Jurkat, Clone E6-1 (cell line): ENCODE results near the gene FAM47B. TPM values are rescaled to one million over a fixed set of nuclear protein-coding genes. Genes with fewer than 3 reads are reported as not detected.

Experiments used
- DNase-seq: peaks from one replicate; pipeline ENCODE4 v3.0.0-alpha.2; 2011; ENCODE audit warnings: low read depth, low spot score
- H3K4me3 ChIP-seq: 2 replicates; pipeline ENCODE4 v1.5.1; 2011; ENCODE audit warnings: mild to moderate bottlenecking, low read length, control low read depth, moderate library complexity
- polyA plus RNA-seq: library from polyadenylated mRNA; unstranded; fragments of >200 nt; gene quantifications from one replicate; pipeline ENCODE4 v1.2.1, GENCODE V29; 2012; ENCODE audit warnings: missing spikeins; ENCODE audit not compliant: insufficient read length, insufficient read depth

Gene FAM47B
- polyA plus RNA-seq = not detected

GRCh38 chrX:34942496-34942895 is at the start of gene FAM47B:
Gene FAM47B, plus strand, starts transcription at chrX:34942796. Its CDS starts 36 bp downstream, at chrX:34942832.
- no peak within 1 kb of the TSS for H3K4me3 ChIP-seq
- DNase-seq = no peak

GRCh38 chrX:34893741-34894140 is 48.9 kb upstream of the FAM47B start:
- H3K4me3 ChIP-seq = no peak overlapping the region
- no peak for DNase-seq

- no peak for DNase-seq
- no peak overlapping the region for H3K4me3 ChIP-seq
Measured at GRCh38 chrX:34900691-34901090, 41.9 kb upstream of the FAM47B start.

DNA sequence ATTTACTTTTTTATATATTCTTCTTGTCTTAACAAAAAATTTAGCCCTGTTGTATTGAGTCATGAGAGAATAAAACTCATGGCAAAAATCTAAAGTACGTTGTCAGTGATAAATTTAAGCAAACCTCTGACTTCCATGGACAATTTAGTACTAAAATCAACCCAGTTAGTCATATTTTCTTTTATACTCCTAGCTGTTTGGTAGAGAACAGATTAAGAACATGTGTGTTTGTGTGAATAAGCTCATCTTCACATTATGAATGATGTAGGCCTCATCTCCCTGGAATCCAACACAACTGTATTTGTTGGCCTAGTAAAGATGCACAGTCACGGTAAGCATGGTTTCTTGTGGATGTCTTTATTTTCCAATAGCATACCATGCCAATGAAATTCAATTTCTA is 40.8 kb upstream of the FAM47B start:
- DNase-seq = no peak
- H3K4me3 ChIP-seq = no peak overlapping the region

DNA sequence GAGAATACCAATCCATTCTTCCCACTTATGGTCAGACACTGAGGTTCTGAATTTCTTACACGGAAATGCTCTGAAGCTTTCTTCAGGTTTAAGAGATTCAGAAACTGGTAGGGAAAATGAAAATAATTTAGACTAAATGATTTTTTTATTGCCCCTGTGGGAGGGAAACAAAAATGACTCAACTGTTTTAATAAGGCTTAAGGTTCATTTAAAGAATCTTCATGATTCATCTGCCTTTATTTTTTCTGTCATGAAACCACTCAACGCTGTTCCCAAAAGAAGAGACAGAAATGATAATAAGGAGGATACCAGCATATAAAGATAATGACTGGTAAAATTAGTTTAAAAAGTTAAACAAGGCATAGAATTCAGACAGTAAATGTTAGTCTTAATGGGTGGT is 39.3 kb upstream of the FAM47B start:
- no peak for DNase-seq
- H3K4me3 ChIP-seq = no peak overlapping the region

GRCh38 chrX:34909151-34909550 is 33.4 kb upstream of the FAM47B start:
- H3K4me3 ChIP-seq = no peak overlapping the region
- DNase-seq = no peak

DNA sequence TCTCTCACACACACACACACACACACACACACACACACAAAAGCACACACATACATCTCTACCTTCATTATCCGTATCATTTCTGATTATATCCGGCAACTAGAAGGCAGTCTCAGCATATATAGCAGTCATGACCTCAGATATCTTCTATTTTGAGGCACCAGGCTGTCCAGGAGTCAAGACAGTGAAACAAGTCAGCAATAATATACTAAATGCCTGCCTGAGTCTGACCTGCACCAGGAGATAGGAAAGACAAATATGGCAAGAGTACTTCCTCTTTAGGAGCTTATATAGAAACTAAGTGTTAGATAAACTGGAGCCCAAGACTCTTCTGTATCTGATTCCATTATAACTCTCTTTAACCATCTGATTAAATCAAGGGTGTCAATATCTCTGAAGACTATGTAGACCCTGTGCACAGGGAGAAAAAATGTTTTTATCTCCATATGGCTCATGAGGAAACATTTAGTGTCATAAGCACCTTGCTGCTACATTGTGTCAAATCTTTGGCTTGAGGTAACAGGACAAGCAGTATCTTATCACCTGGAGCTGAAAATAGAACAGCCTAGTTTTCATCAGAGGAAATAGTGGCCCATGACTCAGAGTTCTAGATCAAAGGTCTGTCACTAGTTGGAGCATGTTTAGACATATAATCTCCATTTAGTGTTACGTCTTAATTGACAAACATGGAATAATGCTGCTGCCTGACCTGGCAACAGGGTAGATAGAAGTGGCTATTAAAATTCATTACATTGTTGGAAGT is 27.0 kb upstream of the FAM47B start:
- H3K4me3 ChIP-seq = no peak overlapping the region
- DNase-seq = no peak

GRCh38 chrX:34917146-34917545 is 25.4 kb upstream of the FAM47B start:
- DNase-seq = no peak
- no peak overlapping the region for H3K4me3 ChIP-seq

DNA sequence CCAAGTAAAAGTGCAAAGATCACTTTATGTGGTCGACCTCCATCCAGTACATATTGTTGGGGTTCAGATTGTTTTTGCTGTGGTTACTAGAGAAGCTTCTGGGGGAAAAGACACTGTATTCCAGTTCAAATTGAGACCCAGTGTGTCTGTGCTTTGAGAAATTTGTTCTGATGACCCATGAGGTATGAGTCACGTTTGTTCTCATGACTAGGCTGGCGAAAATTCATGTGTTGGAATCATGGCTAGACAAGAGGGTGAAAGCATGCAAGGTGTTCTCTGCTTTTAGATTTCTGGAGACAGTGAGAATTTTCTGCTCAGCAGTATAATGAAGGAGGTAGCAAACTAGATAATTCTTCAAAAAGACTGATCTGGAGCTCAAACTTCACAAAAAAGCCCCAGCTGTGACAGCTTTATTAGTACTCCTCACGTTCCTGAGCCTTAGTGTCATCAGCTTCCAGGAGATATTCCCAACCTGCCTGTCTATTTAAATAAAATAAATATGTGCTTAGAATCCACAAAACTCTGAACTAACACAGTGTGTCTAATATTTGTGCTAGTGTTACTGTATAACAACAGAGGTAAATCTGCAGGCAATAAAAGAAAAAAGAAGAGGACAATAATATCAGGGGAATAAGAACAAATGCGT is 24.4 kb upstream of the FAM47B start:
- DNase-seq = no peak
- no peak overlapping the region for H3K4me3 ChIP-seq

- peak; percentile 1 for DNase-seq
- H3K4me3 ChIP-seq = no peak overlapping the region
Measured at GRCh38 chrX:34918856-34919255, 23.7 kb upstream of the FAM47B start.

DNA sequence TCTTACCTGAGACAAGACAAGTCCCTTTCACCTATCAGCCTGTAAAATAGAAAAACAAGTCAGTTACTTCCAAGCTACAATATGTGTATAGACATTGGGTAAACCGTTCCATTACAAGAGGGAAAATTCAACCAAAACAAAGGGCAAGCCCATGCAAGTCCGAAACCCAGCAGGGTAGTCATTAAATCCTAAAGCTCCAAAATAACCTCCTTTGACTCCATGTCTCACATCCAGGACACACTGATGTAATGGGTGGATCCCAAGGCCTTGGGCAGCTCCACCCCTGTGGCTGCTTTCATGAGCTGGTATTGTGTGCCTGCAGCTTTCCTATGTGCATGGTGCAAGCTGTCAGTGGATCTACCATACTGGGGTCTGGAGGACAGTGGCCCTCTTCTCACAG is 14.7 kb upstream of the FAM47B start:
- DNase-seq = no peak
- H3K4me3 ChIP-seq = no peak overlapping the region

- DNase-seq = no peak
- no peak overlapping the region for H3K4me3 ChIP-seq
Measured at GRCh38 chrX:34943235-34943634, 639 bp downstream of the FAM47B start.

DNA sequence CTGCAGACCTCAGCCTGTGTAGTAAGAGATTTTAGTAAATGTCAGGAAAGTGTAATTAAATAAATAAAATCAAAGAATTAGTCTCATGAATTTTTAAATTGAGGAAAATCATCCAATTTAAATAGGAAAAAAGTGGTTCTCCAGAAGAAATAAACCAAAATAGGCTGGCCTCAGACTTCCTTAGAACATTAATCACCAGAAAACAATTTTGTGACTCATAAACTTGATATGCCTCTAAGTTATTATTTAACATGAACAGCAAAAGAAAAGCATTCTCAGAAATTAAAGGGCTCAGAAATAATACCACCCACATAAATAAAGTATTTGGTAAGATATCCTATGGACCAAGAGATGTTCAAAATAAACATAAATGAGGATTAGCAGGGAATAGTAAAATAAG is 14.3 kb downstream of the FAM47B start:
- DNase-seq = no peak
- no peak overlapping the region for H3K4me3 ChIP-seq

DNA sequence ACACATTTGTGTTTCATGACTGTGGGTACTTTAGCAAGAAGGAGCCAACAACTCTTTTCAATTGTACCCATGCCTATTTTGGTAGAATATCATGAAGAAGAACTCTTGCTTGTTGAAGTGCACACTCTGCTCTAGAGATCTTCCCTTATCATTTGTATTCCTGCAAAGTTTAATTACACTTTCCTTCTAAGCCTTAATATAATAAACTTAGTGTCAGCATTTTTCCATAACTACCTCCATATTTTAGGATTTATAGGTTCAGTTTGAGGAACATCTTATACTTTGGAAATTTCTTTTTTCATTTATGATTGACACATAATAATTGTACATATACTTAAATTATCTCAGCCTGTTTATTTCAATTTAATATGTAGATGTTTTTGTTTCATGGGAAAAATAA is 19.1 kb downstream of the FAM47B start:
- no peak for DNase-seq
- no peak overlapping the region for H3K4me3 ChIP-seq

DNA sequence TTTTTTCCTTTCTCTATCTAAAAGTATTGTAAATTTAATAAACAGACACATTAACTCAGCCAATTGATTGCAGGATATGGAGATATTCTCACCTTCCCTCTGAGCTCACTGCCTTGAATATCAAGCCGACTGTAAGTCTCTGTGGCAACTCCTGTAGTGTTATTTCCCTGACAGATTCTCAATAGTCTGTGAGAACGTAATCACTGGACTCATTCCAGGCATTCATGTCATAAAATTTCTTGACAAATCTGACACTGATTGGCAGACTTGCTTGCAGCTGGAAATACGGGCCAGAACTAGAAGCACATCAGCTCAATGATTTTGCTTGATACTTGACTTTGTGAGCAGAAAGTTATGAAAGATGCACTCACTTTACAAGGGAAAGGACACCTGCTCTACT is 29.6 kb downstream of the FAM47B start:
- no peak overlapping the region for H3K4me3 ChIP-seq
- no peak for DNase-seq

- H3K4me3 ChIP-seq = no peak overlapping the region
- DNase-seq = no peak
Measured at GRCh38 chrX:34978171-34978570, 35.6 kb downstream of the FAM47B start.

- H3K4me3 ChIP-seq = no peak overlapping the region
- no peak for DNase-seq
Measured at GRCh38 chrX:34987646-34988045, 45.0 kb downstream of the FAM47B start.
